ENCODE measurements around the gene ZSCAN5B. TPM values are rescaled to one million over a fixed set of nuclear protein-coding genes. Genes with fewer than 3 reads are reported as not detected.

ZSCAN5B gene
- total and polyA plus RNA-seq, 2 of the 13 experiments (the other 11 are each of a cell fraction or from before 2014, with no cell fraction given), result not detected

DNA sequence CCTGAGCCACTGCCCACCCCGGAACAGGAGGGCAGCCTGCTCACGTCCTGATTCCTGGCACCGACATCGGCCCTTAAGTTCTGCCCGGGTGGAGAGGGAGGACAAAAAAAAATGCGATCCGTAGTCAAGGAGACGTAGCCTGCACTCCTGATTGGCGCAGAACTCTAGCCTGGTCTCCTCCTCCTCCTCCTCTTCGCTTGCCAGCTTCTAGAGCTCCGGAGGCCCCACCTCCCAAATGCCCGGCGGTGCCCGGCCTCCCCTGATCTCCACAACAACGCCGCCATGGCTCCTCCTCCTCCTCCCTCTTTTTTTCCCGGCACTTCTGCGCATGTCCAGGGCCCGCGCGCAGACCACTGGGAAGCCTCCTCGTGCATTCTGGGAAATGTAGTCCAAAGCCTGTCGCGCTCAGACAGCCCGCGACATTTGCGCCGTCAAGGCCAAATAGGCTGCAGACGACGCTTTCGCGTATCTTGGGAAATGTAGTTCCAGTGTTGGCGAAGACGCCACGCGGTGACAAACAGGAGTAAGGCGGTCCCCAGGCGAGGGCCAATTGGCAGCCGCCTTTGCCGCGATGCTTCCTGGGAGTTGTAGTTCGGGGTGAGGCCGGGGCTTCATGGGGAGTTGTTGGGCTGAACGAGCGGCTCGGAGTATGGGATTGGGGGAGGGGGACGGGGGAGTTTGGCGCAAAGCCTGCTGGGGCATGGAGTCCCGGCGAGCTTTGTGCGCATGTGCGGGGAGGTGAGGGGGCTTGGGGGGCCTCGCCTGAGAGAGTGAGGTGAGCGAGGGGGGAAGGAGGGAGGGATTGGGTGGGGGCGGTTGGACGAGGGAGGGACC is 56.8 kb downstream of the ZSCAN5B start, which contains the start of gene ZNF444 (continued):
- peak; percentile 26; the same call in 1 of the 2 replicates for TF ChIP-seq ZKSCAN8 (CRISPR knock-in tag; IDR thresholded peaks at IDR 0.05; ENCODE audit: borderline replicate concordance)
- TF ChIP-seq, protein P1, sequence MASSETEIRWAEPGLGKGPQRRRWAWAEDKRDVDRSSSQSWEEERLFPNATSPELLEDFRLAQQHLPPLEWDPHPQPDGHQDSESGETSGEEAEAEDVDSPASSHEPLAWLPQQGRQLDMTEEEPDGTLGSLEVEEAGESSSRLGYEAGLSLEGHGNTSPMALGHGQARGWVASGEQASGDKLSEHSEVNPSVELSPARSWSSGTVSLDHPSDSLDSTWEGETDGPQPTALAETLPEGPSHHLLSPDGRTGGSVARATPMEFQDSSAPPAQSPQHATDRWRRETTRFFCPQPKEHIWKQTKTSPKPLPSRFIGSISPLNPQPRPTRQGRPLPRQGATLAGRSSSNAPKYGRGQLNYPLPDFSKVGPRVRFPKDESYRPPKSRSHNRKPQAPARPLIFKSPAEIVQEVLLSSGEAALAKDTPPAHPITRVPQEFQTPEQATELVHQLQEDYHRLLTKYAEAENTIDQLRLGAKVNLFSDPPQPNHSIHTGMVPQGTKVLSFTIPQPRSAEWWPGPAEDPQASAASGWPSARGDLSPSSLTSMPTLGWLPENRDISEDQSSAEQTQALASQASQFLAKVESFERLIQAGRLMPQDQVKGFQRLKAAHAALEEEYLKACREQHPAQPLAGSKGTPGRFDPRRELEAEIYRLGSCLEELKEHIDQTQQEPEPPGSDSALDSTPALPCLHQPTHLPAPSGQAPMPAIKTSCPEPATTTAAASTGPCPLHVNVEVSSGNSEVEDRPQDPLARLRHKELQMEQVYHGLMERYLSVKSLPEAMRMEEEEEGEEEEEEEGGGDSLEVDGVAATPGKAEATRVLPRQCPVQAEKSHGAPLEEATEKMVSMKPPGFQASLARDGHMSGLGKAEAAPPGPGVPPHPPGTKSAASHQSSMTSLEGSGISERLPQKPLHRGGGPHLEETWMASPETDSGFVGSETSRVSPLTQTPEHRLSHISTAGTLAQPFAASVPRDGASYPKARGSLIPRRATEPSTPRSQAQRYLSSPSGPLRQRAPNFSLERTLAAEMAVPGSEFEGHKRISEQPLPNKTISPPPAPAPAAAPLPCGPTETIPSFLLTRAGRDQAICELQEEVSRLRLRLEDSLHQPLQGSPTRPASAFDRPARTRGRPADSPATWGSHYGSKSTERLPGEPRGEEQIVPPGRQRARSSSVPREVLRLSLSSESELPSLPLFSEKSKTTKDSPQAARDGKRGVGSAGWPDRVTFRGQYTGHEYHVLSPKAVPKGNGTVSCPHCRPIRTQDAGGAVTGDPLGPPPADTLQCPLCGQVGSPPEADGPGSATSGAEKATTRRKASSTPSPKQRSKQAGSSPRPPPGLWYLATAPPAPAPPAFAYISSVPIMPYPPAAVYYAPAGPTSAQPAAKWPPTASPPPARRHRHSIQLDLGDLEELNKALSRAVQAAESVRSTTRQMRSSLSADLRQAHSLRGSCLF (CRISPR knock-in tag; IDR thresholded peaks at IDR 0.05; ENCODE audit: borderline replicate concordance), result no peak
- no peak for TF ChIP-seq BORCS8-MEF2B (CRISPR knock-in tag; IDR thresholded peaks at IDR 0.05)
- TF ChIP-seq, protein P2, sequence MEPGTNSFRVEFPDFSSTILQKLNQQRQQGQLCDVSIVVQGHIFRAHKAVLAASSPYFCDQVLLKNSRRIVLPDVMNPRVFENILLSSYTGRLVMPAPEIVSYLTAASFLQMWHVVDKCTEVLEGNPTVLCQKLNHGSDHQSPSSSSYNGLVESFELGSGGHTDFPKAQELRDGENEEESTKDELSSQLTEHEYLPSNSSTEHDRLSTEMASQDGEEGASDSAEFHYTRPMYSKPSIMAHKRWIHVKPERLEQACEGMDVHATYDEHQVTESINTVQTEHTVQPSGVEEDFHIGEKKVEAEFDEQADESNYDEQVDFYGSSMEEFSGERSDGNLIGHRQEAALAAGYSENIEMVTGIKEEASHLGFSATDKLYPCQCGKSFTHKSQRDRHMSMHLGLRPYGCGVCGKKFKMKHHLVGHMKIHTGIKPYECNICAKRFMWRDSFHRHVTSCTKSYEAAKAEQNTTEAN (CRISPR knock-in tag; conservative IDR thresholded peaks at IDR 0.05), result no peak
- TF ChIP-seq, protein P3, sequence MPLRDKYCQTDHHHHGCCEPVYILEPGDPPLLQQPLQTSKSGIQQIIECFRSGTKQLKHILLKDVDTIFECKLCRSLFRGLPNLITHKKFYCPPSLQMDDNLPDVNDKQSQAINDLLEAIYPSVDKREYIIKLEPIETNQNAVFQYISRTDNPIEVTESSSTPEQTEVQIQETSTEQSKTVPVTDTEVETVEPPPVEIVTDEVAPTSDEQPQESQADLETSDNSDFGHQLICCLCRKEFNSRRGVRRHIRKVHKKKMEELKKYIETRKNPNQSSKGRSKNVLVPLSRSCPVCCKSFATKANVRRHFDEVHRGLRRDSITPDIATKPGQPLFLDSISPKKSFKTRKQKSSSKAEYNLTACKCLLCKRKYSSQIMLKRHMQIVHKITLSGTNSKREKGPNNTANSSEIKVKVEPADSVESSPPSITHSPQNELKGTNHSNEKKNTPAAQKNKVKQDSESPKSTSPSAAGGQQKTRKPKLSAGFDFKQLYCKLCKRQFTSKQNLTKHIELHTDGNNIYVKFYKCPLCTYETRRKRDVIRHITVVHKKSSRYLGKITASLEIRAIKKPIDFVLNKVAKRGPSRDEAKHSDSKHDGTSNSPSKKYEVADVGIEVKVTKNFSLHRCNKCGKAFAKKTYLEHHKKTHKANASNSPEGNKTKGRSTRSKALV (CRISPR knock-in tag; IDR thresholded peaks at IDR 0.05), result no peak
- no peak for TF ChIP-seq SIX4 (CRISPR knock-in tag; IDR thresholded peaks at IDR 0.05)
- no peak for TF ChIP-seq MXD4 (CRISPR knock-in tag; IDR thresholded peaks at IDR 0.05)
- TF ChIP-seq, protein P4, sequence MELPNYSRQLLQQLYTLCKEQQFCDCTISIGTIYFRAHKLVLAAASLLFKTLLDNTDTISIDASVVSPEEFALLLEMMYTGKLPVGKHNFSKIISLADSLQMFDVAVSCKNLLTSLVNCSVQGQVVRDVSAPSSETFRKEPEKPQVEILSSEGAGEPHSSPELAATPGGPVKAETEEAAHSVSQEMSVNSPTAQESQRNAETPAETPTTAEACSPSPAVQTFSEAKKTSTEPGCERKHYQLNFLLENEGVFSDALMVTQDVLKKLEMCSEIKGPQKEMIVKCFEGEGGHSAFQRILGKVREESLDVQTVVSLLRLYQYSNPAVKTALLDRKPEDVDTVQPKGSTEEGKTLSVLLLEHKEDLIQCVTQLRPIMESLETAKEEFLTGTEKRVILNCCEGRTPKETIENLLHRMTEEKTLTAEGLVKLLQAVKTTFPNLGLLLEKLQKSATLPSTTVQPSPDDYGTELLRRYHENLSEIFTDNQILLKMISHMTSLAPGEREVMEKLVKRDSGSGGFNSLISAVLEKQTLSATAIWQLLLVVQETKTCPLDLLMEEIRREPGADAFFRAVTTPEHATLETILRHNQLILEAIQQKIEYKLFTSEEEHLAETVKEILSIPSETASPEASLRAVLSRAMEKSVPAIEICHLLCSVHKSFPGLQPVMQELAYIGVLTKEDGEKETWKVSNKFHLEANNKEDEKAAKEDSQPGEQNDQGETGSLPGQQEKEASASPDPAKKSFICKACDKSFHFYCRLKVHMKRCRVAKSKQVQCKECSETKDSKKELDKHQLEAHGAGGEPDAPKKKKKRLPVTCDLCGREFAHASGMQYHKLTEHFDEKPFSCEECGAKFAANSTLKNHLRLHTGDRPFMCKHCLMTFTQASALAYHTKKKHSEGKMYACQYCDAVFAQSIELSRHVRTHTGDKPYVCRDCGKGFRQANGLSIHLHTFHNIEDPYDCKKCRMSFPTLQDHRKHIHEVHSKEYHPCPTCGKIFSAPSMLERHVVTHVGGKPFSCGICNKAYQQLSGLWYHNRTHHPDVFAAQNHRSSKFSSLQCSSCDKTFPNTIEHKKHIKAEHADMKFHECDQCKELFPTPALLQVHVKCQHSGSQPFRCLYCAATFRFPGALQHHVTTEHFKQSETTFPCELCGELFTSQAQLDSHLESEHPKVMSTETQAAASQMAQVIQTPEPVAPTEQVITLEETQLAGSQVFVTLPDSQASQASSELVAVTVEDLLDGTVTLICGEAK (IDR thresholded peaks at IDR 0.05), result no peak
- TF ChIP-seq, protein P4 (CRISPR knock-in tag; IDR thresholded peaks at IDR 0.05), result no peak
- TF ChIP-seq ELF3 (CRISPR knock-in tag; IDR thresholded peaks at IDR 0.05), result peak; percentile 56; the same call in 1 of the 2 replicates
- TF ChIP-seq ZNF350 (CRISPR knock-in tag; IDR thresholded peaks at IDR 0.05; ENCODE audit: borderline replicate concordance, low read depth), result peak; percentile 72; the same call in 1 of the 2 replicates
